HG02588 (cell line): ENCODE measurements around the gene ELP4.

ENCODE experiments used
- ATAC-seq: cut with Tn5 transposase; IDR thresholded peaks from one replicate; pipeline ENCODE4 v1.9.1; 2021; ENCODE audit warnings: mild to moderate bottlenecking, moderate library complexity; ENCODE audit not compliant: unreplicated experiment

Gene ELP4

DNA sequence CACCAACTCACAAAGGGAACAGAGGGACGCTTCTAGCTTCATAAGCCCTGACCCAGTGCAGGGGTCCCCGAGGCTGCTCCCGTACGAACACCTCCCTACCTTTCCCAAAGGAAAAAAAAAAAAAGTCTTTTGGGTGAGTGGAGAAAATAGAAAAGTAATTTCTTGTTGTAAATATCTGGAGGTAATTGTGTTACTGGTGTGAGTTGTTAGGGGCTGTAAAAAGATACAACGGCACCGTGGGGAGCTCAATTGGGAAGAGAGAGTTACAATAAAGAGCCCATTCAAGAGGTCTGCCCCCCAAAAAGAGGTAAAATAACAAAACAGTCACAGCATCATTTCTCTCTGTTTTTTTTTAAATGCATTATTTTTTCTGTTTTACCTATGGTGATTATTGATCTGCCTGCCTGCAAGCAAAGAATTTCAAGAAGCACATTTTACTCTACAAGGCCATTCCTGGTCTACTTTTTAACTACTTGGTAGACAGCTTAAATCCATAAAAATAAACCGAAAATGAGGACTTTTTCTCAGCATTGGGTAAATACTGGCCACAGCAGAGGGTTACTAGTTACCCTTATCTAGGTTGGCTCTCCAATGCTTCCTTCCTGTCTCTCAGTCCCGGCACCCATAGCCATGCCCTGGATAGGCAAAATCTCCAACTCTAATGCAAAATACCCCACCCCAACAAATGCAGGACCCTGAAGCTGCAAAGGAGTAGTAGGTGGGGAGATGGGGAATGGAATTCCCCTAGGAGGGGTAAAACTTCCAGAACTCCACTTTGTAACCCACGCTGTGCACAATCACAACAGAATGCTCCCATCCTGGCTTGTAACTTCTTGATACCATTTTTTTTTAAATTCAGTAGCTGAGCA lies 298.5 kb downstream of the ELP4 start:
- no peak for ATAC-seq

DNA sequence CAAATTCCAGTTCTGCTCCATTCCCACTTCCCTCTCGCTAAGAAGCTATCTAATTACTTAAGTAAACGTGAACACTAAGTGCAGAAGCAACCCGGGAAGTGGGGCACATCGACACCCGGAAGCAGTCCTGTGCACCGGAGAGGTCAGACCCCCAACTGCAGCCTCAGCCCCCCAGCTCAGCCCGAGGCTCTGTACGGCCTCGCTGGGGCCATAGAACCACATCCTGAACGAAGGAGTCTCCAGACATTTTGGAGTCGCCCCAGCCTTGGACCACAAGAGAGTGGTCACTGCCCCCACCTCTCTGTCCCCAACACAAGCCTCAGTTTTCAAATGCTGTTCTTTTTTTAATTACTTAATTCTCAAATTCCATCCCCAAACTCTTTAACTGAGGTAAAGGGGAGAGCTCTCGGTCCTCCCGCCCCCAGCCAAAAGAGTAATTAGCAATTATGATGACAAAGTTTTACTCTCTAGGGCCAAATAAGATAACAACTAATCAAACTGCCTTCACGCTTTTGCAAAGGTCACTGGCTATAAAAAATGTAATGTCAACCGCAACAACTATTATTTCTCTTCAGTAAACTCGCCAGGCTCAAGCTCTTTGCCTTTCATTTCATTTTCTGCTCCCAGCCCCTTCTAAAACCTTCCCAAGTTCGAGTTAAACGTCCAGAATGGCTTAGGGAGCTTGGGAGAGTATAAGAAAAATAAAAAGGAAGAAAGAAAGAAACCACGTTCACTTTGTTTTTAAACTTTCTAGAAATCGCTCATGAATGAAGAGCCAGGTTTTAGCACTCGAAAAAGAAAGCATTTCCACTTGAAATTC lies 299.4 kb downstream of the ELP4 start:
- ATAC-seq, result no peak

DNA sequence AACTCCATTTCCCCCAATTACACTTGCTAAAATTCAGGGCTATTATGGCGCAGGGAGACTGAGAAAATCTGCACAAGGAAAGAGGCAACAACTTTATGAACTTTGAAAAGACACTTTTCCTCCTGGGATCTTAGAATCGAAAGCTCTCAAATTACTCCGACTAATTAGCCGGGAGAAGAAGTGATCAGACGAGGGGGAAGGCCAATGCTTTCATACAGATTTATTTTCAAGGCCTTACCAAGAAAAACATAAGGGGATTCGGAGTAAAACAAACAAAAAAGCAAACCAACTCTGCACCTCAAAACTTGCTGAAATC lies 299.9 kb downstream of the ELP4 start:
- ATAC-seq, result no peak

DNA sequence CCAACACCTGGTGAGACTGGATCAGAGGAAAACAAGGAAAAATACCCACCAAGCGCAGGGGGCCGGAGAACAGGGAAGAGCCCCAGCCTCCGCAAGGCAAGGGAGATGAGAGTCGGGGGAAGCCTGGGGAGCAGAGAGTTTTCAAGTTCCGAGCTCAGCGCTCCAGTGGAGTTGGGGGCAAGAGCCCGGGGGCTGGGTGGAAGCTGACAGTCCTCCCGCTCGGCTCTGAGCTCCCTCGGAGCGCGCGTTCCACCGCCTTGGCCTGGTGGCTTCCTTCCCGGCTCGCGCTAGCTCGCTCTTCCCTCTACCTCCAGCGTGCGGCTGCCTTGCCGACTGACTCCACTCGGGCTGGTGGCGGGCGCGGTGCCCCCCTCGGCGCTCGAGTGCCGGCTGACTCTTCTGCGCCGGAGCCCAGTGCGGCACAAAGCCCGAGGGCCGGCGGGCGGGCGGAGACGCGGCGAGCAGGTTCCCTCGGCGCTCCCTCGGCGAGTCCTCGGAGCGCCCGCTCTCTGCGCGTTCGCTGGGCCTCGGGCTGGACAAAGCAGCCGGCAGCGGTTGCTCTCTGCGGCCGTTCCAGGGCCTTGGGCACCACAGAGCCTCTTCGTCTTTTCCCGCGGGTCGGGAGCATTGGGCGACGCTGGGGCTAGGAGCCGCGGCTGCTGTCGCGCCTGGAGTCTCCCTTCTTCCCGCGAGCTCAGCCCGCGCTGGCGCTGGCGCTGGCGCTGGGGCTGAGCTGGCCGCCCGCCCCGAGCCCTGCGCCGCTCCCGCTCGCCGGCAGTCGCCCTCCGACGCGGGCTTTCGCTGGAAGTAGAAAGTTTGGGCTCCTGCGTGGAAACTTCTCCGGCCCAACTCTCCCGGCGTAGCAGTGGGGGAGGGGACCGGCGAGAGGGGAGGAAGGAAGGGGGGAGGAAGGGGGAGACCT lies 300.6 kb downstream of the ELP4 start:
- ATAC-seq, result no peak

DNA sequence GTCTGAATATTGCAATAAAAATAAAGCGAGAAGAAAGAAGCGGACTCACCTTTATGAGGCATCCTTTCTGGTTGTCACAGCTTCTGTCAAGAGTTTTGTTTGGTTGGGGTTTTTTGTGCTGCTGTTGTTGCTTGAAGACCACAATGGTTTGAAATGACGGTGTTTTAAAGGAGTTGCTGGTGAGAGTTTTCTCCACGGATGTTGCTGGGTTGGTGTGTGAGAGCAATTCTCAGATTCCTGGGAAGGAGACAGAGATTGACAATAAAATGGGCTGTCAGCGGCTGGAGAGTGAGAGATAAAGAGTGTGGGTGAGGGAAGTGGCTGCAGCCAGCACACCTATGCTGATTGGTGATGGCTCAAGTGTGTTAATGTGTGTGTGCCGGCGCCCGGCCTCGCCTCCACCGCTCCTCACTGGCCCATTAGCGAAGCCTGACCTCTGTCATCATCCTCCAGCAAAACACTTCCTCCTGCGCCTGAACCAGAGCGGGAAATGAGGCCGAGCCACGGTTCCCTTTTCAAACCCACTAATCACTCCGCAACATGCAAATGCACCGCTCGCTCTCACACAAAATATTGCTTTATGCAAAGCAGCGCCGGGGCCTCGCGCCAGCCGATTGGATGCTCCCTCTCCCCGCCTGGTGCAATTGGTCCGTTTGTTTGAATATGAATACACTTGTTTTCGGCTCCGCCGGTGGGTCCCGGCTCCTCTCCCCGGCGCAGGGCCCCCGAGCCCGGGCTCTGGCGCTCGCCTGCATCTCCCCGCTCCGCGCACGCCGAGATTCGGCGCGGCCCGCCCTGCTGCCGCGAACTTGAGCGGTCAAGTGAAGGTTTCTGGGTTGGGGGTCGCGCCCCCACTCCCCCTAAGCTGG lies 301.4 kb downstream of the ELP4 start, which contains the start of gene PAX6:
Gene PAX6 (minus strand): TSS at position 544 of the 869 bp plus-strand sequence. CDS start 4,911 bp downstream, outside the sequence.
- ATAC-seq, result peak; percentile 58

DNA sequence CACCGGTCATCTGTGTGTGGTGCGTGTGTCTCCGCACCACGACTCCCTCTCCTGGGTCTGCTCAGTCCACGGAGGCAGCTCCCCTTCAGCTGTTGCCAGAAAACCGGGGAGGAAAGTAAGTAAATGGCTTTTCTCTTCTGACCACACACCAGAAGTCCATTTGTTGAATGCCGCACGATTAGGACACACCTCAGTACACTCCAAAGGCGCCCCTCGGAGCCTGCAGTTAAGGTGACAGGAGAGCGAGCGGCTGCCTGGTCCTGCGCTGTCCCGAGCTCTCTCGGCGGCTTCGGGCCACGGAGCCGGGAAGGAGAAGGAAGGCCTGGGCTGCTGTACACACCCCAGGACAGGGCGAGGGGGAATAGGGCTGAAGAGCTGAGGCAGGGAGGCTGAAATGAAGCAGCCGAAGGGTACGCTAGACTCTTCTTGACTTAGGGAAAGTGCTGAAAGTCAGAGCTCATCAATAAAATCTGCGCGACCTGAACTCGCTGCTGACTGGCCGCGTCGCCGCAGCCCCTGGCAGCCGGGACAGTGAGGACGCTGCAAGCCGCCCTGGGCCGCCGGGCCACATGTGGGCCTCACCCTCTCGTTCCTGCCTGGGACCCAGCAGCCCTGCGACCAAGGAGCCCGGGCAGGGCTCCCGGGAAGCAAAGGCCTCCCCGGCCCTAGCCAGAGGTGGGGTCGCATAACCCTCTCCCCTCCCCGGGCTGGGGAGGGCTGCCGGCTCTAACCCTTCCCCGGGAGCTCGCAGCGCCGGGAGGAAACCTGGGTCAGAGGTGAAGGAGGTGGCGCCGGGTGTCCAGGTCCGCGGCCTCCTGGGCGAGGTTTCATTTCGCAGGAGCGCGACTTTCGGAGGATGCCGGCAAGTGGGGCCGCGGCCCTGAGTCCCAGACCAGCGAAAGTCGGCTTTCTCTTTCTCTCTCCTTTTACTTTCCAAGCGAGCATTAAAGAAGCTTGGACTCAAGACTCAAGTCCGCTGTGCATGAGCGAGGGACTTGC lies 303.1 kb downstream of the ELP4 start:
- no peak for ATAC-seq

DNA sequence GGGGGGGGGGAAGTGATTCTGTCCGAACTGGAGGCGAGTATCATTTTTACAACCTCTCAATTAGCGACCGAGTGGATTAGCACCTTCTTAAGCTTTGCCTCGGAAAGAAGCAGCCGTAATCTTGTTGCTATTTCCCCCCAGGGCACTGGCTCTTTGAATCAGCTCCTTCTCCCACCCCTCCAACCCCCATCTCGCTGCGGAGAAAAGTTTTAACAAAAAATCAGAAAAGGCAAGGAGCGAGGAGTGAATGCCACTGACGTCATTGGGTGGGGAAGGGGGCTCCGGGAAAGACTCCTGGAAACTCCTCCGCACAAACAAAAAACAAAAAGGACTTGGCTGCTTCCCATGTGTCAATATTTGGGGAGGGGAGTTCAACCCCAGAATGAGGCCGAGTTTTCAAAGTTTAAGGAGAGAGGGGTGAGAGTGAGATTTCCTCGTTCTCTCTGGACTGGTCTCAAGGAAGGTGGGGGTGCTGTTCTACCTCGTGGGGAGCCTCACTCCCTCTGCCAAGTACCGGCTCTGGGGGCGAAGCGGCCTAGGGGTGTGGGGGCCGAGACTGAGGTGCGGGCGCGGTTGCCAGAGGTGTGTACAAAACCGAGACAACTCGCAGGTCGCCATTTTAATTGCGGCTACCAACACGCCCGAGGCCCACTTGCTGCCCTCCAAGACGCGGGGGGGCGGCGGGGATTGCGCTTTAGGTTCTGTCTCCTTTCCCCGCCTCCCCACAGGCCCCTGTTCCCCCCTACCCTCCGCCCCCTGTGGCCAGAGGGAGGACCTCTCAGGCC lies 304.0 kb downstream of the ELP4 start:
- no peak for ATAC-seq

DNA sequence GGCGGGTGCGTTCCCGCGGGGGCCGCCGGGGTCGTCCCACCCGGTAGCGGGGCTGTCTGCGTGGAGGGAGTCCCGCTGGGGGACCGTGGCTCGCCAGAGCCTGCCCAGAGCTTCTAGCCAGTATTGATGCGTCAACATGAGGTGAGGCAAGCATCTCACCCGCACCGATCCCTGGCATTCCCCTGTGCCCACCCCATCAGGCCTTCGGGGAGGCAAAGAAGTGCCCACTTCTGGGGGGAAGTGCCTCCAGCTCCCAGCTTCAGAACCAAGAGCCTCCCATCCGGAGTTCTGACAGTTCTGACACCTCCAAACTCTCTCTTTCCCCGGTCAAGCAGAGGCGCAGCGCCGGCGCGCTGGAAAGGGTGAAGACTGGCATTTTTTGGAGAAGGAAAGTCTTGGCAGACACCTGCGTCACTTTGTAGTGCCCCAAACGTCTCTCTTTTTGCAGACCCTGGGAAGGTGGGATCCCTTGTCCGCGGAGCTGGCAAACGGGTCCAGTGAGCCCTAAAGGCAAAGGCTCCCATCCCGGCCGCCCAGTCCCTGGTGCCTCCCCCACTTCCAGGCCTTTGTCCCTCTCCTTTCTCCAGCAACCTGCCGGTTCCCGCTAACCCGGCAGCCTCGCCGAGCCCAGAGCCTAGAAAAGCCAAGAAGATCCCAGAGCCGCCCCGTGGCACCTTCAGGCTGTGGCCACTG lies 304.8 kb downstream of the ELP4 start:
- ATAC-seq, result no peak

DNA sequence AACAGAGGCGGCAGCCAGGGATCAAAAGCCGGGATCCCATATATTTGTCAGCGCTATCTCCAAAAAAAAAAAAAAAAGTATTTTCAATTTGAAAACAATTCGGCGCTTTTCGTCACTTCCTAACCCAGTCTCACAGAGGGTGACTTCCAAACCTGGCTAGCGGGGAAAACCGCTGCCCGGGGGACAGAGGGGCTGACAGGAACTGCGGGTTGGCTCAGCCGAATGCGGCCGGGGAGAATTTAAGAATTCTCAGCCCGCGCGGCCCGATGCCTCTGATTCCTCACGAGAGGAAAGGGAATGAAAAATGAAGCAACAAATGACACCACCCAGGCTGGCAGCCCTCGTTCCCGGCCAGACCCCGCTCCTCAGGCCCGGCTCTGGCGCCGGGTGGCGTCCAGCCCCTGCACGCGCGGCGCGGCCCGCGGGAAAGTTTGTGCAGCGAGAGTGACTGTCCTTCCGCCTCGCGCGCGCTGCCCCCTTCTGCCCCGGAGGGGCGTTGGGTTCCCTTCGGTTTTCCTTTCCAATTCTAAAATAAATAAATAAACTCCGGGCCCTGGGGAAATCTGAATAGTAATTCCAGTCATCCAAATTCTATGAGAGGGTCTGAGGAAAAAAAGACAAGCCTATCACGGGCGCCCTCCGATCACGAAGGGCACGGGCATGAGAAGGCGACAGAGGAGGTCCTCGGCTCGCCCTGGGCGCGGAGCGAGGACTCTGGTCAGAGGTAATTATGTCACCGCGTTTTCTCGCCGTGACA lies 306.3 kb downstream of the ELP4 start:
- ATAC-seq, result no peak

DNA sequence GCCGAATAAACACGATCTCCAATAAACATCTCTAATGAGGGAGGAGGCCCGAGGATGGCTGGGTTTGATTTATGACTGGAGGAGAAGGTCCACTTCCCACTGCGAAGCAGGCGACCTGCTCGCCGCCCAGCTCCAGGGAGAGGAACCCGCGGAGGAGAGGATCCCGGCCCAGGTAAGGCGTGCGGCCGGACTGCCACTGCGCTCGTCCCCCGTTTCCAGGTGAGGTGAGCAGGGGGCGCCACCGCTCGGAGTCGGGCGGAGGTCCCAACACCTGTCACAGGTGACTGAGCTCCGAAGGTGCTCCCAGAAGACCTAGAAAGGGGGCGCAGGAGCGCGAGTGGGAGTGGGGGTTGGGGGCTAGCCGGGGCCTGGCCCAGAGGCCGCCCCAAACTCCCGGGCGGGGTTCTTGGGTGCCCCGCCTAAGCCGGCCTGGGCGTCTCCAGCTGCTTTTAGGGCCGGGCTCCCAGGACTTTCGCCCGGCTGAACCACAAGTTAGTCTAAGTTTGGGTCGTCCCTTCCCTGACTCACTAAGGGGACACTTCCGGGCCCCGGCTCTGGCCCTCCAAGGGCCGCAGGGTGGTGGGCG lies 307.0 kb downstream of the ELP4 start:
- ATAC-seq, result no peak

DNA sequence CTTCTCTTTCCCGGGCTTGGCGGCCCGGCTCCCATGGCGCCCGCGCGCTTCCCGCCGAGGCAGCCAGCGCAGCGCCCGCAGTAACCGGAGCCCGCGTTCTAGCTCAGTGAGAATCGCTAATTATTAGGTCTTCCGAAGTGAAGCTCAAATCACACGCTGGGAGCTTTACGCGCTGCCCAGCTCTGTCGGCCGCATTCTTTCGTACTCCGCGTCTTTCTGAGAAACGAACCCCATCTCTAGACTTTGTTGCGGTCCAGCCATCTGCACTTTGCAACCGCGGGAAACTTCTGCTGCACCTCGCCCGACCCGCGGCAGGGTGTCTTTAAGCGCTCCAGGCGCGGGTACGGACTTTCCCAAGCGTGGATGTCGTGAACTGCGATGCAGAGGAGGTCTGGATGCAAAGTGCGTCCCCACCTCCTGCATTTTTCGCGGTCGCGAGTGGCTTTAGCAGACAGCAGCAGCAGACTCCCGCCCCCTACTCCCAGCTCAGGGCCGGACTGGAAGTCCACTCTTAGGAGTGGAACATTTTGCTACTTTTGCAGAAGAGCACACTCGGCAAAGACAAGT lies 307.6 kb downstream of the ELP4 start:
- ATAC-seq, result no peak

DNA sequence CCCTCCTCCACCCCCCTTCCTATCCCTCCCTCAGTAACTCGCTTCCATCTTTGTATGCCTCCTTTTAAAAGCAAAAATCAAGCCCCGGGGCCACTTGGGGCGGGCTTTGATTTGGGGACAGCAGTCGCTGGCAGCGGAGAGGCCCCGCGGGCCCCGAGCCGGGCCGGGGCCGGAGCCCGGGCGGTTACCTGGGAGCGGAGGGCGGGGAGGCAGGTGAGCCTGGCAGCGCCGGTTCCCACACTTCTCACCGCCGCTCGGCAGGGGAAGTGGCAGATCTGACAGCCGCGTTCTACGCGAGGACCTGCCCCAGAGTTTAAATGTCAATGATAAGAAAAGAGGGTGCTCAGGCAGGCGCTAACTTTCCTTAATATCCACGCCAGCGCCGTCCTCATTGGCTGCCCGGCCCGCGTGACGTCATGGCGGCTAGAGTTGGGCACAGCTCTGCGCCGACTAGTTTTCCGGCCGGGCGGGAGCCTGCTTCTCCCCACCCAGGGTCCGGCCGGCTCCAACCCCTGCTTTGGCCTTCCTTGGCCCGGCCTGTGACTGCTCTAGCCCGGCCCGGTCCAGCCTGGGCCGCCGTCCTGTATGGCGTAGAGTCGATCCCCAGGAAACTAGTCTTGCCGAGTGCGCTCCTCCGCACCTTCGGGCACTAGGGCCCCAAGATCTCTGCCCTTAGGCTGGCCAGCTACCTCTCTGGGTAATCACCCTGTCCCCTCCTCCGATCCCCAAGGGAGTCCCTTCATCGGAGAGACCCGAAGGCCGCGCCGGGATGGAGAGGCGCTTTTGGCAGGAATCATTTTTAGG lies 308.3 kb downstream of the ELP4 start:
- no peak for ATAC-seq

DNA sequence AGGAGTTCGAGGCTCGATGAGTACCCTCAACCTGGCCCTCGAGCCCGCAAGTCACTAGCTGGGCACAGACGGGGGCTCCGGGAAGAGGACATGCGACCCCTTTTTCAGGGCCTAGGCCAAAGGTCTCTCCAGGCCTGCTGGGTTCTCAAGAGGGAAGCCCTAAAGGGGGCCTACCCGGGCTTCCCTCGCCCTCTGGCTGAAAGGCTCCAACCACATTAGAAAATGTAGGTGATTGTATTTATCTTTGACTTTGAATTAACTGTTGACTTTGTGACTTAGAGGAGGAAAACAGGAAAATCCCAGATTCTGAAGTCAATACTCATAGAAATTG lies 308.8 kb downstream of the ELP4 start:
- ATAC-seq, result no peak

DNA sequence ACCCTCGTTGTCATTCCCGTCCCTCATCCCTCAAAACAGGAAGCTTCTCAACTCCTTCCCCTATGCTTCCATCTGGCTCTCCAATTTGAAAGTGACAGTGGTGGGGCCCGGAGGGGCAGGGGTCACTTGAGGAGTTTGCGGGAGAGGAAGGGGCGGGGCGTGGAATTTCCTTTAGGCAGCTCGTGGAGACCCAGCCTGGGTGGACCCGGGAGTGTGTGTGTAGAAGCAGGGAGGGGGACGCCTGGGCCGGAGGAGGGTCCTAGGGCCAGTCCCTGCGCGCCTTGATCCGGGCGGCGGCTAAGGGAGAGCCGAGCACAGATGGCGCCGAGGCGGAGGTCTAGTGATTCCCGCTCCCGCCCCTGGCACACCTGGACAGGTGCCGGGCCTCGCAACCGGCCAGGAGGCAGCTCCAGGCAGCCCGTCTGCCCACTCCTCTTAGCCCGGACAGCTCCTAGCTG lies 309.3 kb downstream of the ELP4 start:
- no peak for ATAC-seq
